HG03175 (cell line): ENCODE results near the gene DTX3.
"Not testable (repeated sequence)": the region's sequence is repeated elsewhere in the genome, so short reads cannot be mapped to it uniquely, and the experiment has no call there.

Experiments
- ATAC-seq: cut with Tn5 transposase; IDR thresholded peaks from one replicate; pipeline ENCODE4 v1.9.1; 2021; ENCODE audit warnings: mild to moderate bottlenecking, moderate library complexity; ENCODE audit not compliant: unreplicated experiment

DTX3 gene

DNA sequence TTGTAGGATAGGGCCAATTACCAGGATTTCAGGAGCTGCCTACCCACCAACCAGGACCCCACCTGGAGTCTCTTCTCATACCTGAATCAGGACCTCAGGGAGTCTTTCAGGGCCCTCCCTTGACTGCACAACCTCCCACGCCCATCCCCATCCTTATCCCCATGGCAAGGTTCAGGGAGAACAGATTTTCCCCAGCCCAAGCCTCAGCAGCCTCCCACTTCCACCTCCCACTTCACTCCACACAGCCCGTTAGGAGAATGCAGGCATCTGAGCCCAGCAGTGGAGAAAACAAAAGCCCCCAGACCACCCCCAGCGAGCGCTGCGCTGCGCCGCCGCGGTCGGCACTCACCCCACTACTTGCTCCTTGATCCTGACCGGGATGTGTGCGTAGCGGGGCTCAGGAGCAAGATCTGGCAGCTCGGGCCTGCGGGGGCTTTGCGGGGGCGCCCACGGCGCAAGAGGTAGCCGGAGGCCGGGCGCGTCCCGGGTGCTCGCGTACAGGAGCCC is 27.0 kb downstream of the DTX3 start:
- no peak for ATAC-seq

DNA sequence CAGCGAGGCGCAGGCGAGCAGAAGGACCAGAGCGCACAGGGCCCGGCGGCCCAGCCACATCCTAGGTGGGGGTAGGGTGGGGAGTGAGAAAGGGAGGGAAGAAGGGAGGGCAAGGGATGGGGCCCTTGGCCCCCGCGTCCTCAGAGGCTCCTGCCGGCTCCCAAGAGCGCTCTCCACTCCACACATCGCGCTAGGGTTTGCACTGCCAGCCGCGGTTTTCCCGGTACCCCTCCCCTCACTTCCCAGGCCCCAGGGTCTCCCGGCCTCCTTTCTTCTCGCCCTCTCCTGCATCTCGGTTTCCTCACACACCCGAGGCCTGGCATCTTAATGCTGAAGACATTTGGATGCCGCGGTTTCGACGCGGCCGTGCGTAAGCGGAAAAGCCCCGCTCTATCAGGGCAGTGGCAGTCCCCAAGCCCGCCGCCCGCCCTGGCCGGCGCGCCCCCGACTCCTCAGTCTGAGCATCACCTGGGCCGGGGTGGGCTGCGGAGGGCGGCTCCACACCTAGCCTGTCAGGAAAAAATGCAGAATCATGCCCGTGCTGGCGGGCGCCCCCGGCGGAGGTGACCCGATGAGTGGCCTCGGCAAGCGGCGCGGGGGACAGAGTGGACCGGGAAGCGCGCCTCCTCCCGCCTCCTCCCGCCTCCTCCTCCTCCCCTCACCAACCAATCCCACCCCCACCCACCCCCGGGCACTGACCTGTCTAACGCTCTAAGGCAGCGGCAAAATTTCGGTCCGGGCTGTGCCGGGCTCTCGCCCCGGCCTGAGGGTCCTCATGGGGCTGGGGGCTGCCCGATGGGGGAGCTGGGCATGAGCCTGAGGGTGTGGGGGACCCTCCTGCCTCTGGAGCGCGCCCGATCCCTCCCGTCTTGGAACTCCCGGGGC is 27.7 kb downstream of the DTX3 start:
- ATAC-seq = peak; percentile 20

DNA sequence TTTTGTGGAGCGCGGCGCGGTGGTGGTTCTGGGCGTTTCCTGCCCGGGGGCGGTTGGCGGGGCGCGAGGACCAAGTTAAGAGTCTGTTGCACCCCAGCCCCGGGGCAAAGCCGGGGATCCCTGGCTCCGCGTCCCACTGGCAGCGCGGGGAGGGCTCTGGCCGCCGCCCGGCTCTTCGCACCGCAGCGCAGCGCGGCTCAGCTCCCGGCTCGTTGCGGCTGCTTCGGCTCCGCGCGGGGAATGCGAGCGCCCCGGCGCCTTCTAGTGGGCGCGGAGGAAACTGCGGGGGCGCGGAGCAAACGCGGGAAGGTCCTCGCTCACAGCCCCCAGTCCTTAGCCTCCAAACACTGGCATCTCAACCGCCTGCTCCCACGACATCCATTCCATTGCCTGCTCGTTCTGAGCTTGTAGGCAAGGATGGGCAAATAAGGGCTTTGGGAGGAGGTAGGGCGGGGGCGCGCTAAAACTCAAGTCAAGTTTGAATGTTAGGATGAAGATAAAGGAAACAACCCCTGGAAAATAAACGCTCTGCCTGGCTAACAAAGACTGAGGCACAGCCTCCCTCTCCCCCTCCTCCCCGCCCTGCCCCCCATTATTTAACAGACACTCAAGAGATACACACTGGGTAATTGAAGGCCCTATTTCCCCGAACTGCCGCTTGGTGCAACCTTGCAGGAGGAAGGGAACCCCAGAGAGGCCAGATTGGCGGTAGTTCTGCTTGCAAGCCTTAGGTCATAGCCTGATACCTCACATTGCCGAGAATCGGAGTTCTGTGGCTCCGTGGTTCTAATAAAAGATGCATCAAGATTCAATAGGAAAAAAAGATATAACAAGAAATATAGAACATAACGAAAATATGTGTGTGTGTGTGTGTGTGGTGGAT is 28.6 kb downstream of the DTX3 start, which contains the start of gene B4GALNT1:
B4GALNT1 (minus strand) TSS at position 244 of the 883 bp plus-strand sequence. CDS start 1,069 bp downstream, outside the sequence.
- peak; percentile 71 for ATAC-seq

DNA sequence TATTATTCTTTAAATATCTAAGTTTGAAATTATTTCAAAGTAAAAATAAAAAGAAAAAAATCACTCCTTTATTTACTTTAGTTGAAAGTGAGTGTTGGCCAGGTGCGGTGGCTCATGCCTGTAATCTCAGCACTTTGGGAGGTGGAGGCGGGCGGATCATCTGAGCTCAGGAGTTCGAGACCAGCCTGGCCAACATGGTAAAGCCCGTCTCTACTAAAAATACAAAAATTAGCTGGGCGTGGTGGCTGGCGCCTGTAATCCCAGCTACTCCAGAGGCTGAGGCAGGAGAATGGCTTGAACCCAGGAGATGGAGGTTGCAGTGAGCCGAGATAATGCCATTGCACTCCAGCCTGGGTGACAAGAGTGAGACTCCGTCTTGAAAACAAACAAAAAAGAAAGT is 32.1 kb downstream of the DTX3 start:
- ATAC-seq = not testable (repeated sequence)

DNA sequence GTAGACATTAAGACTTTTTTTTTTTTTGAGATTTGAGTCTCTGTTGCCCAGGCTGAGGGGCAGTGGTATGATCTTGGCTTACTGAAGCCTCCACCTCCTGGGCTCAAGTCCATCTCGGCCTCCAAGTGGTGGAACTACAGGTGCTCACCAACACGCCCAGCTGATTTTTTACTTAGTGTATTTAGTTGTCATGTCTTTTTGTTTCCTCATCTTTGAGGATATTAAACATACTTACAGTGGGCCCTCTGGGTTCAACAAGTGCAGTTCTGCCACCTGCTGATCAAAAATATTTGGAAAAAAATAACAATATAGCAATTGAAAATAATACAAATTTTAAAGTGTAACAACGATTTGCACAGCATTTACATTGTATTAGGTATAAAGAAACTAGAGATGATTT is 32.7 kb downstream of the DTX3 start:
- ATAC-seq = no peak

DNA sequence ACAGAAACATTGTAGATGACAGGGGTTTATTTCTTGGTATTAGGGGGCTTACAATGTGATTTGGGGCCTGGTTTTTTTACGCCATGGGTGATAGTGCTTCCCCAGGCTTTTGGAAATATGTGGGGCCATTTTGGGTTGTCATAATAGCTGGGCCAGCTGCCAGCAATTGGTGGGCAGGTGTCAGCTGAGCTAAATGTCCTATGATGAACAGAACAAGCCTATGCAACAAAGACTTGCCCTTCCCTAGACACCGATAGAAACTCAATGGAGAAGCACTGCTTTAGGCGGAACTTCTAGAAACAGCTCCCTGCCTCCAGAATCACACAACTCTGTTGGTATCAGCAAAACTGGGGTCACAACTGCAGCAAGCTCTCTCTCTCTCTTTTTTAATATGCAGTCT is 33.5 kb downstream of the DTX3 start:
- ATAC-seq = no peak

DNA sequence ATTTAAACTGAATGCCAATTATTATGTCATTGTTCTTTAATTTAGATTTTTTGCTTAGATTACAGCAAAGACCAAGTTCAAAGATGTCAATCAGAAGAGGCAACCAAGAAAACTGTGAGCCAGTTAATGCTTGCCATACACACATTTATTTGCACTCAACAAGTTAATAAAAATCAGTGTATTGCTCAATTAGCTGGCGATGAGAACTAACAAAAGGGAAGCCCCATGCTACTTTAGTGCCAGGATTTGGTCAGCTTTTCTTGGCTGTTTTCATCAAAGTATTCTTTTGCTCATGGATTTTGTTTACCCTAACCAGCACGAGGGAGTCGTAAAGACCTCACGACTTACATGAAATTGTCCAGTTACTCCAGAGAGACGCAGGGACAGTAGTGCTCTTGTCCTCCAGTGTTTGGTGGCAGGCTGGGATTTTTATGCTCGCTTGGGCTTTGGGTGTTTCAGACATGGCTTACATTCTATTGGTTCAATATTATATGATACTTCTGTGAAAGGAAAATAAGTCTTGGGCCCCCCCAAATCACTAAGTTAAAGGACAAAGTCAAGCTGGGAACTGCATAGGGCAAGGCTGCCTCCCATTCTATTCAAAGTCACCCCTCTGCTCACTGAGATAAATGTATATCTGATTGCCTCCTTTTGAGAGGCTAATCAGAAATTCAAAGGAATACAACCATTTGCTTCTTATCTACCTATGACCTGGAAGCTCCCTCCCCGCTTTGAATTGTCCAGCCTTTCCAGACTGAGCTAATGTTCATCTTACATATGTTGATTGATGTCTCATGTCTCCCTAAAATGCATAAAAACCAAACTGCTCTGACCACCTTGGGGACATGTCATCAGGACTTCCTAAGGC is 35.8 kb downstream of the DTX3 start:
- no peak for ATAC-seq

DNA sequence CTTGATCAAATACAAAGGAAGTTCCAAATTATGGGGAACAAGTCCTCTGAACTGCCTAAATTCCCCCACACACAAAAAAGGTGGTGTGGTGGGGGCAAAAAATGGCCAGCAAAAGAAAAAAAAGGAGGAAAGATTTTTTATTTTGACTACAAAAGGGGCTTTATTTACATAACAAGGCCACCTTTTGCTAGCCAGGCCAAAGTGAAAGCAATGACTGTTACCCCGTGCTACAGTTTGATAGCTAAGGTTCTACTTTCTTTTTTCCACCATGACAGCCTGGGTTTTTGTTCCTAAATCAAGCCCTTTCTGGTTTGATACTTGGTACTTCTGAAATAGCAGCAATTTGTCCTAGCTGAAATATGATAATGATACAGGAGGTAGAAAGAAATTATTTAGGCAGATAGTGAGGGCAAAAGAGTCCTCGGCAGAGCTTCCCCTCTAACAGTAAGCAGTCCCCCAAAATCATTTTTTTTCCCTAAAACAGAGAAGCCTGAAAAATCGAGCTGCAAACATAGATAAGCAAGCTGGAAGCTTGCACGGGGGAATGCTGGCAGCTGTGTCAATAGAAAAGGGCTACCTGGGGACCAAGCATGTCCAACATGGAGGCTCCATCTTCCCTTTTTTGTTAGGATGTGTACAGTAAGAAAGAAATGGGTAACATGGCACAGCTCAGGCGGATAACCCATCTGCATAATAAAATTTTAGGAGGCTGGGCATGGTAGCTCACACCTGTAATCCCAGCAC is 37.2 kb downstream of the DTX3 start:
- no peak for ATAC-seq

DNA sequence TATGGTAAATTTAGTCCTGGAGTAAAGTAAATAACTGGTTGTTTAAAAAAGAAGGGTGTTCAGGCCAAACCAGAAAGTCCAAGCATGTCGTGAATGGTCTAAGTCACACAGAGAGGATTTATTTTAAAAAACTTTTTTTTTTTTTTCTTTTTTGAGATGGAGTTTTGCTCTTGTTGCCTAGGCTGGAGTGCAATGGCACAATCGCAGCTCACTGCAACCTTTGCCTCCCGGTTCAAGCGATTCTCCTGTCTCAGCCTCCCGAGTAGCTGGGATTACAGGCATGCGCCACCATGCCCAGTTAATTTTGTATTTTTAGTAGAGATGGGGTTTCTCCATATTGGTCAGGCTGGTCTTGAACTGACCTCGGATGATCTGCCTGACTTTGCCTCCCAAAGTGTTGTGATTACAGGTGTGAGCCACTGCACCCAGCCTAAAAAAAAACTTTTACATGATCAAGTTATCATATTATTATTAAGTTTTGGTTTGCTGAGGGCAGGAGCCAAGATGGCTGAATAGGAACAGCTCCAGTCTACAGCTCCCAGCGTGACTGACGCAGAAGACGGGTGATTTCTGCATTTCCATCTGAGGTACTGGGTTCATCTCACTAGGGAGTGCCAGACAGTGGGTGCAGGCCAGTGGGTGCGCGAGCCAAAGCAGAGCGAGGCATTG is 41.5 kb downstream of the DTX3 start:
- ATAC-seq = not testable (repeated sequence)

DNA sequence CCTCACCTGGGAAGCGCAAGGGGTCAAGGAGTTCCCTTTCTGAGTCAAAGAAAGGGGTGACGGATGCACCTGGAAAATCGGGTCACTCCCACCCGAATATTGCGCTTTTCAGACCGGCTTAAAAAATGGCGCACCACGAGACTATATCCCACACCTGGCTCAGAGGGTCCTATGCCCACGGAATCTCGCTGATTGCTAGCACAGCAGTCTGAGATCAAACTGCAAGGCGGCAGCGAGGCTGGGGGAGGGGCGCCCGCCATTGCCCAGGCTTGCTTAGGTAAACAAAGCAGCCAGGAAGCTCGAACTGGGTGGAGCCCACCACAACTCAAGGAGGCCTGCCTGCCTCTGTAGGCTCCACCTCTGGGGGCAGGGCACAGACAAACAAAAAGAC is 42.0 kb downstream of the DTX3 start:
- ATAC-seq = not testable (repeated sequence)

DNA sequence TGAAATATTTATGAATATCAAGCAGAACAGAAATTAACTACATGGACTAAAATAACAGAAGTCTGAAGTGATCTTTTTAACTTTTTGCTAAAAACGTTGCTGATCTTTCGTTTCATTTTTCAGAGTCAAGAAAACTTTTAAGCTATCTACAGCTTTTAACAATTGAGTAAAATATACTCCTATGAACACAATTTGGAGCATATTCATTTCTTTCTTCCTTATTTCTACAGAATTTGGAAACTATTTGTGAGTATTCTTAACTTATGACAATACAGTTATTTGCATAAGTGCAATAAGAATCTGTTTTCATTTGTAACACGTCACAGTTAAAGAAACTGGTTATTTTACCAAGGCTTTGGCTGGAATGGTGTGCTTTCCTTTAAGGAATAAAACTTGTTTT is 49.4 kb downstream of the DTX3 start:
- ATAC-seq = no peak

DNA sequence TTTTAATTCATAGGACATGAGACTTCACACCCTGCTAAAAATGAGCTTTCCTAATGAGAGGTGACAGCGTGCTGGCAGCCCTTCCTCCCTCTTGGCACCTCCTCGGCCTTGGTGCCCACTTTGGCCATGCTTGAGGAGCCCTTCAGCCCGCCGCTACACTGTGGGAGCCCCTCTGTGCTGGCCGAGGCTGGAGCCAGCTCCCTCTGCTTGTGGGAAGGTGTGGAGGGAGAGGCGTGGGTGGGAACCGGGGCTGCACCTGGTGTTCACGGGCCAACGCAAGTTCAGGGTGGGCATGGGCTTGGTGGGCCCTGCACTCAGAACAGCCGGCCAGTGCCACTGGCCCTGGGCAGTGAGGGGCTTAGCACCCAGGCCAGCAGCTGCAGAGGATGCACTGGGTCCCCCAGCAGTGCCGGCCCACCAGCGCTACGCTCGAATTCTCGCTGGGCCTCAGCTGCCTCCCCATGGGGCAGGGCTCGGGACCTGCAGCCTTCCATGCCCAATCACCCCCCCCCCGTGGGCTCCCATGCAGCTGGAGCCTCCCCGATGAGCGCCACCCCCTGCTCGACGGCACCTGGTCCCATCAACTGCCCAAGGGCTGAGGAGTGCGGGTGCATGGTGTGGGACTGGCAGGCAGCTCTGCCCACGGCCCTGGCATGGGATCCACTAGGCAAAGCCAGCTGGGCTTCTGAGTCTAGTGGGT is 51.1 kb downstream of the DTX3 start:
- no peak for ATAC-seq

DNA sequence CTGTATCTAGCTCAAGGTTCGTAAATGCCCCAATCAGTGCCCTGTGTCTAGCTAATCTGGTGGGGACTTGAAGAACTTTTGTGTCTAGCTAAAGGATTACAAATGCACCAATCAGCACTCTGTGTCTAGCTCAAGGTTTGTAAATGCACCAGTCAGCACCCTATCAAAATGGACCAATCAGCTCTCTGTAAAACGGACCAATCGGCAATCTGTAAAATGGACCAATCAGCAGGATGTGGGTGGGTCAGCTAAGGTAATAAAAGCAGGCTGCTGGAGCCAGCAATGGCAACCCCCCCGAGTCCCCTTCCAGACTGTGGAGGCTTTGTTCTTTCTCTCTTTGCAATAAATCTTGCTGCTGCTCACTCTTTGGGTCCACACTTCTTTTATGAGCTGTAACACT is 51.8 kb downstream of the DTX3 start:
- ATAC-seq = not testable (repeated sequence)

DNA sequence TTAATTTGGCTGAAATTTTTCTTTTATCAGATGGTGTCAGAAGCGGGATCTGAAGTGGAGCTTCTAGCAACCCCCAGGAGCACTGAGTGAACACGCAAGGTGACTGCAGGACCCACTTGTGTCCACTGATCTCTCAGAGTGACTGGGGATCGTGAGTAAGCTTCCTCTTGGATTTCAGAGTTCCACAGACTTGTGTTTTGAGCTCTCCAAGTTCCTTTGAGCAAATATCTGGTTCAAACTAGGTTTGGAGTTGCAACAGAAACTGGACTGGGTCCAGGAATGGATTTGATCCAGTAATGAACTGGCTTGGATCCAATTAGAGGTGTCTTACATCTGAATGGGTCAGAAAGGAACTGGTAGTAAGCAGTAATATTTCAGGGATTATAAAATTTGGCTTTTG is 53.1 kb downstream of the DTX3 start:
- no peak for ATAC-seq

DNA sequence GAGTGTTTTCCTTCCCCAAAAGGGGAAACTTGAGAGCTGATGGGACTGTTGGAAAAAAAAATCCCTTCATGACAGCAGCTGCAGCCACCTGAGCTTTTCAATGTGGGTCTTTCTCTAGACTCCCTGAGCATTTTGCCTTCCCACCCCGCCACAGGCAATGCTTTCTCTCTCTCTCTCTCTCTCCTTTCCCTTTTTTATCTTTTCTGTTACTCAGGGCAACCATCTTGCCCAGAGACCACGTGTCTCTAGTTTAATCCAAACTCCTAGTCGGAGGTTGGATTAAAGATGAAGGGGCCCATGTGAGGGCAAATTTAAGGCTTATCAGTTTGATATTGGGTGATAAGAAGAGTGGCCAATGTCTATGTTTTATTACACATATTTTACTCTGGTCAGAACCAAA is 54.3 kb downstream of the DTX3 start:
- no peak for ATAC-seq
